Upper lobe of left lung (tissue), 4 donors: ENCODE data around the gene PADI6.

ENCODE experiments used
- POLR2A ChIP-seq, 4 donors: fragments of 450-650 bp; IDR thresholded peaks; one replicate each; pipeline ENCODE4 v1.5.1; 2016 to 2017; ENCODE audit warnings: antibody characterized with exemption in 4 of 4, mild to moderate bottlenecking in 2 of 4
- POLR2AphosphoS5 ChIP-seq, 2 donors: sonication (generic); formaldehyde crosslinking; IDR thresholded peaks; one replicate each; pipeline ENCODE4 v1.5.1; 2017; ENCODE audit warnings: antibody characterized with exemption in 2 of 2
- TF ChIP-seq, protein P1 (sequence below), 6 experiments: fragments of 450-650 bp in 4 of 6; fragments of 200-600 bp in 2 of 6; sonication (generic) in 2 of 6; IDR thresholded peaks; one replicate each; pipeline ENCODE4 v1.5.1; 2016 to 2019; ENCODE audit warnings: antibody characterized with exemption in 6 of 6

DNA sequence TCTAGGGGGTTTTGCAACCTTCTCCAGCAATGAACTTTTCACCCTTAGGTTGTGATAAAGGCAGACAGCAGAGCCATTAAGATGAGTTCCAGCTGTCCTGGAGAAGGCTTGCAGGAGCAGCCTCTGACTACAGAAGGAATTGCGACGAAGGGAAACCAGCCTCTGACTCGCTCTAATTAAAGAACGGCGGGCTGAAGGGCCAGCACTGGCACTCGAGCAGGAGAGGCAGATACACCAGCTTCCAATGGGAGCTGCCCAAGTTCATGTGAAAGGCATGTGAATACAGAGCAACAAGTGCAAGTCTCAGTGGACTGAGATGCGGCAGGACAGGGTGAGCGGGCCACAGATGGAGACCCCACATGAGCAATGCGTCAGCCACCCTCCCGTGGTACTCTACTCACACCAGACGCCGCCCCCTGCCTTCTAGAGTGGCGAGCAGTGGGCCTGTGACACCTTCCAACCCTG lies 51.8 kb downstream of the PADI6 start:
- TF ChIP-seq, protein P1, sequence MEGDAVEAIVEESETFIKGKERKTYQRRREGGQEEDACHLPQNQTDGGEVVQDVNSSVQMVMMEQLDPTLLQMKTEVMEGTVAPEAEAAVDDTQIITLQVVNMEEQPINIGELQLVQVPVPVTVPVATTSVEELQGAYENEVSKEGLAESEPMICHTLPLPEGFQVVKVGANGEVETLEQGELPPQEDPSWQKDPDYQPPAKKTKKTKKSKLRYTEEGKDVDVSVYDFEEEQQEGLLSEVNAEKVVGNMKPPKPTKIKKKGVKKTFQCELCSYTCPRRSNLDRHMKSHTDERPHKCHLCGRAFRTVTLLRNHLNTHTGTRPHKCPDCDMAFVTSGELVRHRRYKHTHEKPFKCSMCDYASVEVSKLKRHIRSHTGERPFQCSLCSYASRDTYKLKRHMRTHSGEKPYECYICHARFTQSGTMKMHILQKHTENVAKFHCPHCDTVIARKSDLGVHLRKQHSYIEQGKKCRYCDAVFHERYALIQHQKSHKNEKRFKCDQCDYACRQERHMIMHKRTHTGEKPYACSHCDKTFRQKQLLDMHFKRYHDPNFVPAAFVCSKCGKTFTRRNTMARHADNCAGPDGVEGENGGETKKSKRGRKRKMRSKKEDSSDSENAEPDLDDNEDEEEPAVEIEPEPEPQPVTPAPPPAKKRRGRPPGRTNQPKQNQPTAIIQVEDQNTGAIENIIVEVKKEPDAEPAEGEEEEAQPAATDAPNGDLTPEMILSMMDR (IDR thresholded peaks at IDR 0.05) = no peak
- TF ChIP-seq POLR2AphosphoS5 (IDR thresholded peaks at IDR 0.05) = no peak
- TF ChIP-seq POLR2A (IDR thresholded peaks at IDR 0.05) = no peak
